GM19455 (cell line): ENCODE data around the gene DYNLT1.
"Not testable (repeated sequence)": the region's sequence is repeated elsewhere in the genome, so short reads cannot be mapped to it uniquely, and the experiment has no call there.

Source experiments
- ATAC-seq: cut with Tn5 transposase; IDR thresholded peaks from one replicate; pipeline ENCODE4 v1.9.1; 2021; ENCODE audit not compliant: unreplicated experiment

The DYNLT1 gene

DNA sequence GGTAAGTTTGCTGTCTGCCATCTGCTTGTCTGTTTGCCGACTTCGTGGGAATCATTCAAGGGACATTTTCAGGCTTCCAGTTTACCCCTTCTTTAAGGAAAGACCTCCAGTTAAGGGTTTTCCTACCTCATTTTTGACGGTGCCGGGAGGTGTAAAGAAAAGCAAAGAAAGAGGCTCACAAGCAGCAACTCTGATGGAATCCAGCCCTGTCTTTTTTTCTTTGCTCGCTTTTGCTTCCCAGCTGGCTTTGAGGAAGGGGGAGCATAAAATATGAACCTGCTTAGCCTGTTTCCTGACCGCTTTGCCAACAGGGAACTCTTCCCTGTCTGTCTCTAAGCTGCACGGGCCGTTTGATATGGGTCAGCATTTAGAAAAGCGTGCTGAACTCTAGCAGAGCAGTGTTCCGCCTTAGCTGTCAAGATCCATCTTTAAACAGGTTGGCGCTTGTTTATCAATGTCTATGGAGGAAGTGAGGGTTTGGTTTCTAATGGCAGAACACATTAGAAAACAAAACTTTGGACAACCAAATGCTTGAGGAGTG is 19.2 kb upstream of the DYNLT1 start:
- no peak for ATAC-seq

DNA sequence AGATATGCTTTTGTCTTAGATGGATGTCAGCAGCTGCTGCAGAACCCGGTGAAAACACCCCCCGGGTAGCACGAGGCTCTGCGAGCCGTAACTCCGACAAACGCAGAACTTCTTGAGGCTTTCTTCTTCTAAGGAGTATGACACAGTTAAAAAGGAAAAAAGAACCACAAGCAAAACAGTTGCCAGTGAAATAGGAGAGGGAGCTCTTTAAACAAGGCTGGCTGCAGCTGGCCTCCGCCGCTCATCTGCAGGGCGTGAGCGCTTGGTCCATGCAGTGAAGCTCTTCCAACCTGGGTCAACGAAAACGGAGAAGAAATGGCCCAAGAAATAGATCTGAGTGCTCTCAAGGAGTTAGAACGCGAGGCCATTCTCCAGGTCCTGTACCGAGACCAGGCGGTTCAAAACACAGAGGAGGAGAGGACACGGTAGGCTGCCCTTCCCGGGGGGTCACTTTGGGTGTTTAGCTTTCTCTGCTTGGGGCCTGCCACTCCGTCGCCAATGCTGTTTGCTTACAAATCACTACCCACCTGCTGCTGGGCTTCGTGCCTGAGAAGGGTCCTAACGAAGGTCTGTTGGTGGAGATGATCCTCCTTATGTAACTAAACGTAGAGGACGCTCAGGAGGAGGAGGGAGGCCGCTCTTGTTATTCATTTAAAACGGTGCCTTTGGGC is 18.5 kb upstream of the DYNLT1 start:
- no peak for ATAC-seq

DNA sequence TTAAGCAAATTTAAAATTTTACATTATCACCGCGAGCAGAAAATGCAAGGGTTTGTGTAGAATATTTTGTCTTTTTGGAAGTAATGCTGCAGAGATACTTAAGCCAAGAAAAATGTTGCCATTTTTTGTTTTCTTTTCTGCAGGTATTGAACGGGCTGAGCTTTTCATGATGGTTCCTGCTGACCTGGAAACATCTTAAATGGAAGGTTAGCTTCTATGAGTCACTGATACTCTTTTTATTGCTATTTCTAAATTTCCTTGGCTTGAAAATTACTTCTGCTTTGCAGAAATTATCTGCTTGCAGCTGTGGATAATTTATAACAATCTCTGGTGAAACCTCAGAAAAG is 18.0 kb upstream of the DYNLT1 start:
- no peak for ATAC-seq

DNA sequence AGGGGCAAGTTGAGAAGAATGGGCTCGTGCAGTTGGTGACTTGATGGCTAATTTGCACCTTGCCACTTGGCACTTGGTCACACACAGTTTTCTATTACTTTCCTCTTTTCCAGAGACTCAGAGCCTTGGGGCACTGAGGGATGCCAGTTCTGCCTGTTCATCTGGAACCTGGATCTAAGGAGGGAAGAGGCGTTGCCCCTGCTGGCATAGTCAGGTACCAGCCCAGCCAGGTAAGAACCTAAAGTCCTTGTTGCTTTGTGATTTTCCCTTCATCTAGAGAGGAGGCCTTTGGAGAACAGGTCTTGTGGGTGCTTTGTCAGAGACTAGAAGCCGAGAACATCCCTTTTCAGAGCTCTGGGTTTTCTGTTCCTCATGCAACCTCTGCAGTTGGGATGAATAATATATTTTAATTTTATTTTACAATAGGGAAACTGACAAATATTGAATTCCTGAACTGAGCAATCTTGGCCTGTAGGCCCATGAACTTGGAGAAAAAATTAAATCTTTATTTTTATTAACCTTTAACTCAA is 16.7 kb upstream of the DYNLT1 start:
- no peak for ATAC-seq

DNA sequence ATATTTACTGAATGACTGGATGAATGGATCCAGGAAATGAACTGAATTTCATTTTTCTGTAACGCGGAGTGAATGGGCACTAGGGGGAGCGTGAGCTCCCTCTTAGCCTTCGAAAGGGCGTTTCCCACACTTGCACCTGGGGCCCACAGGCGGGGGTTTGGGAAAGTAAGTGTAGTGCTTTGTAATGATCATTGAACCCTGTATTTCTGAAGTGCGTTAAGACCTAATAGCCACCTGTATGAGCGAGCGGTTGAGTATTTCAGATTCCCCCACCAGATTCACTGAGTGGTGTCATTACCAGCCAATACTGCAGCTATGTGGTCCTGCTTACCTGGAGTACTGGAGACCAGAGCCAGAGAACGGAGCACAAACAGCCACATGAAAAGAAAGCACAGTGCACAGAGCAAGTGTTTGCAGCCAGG is 15.8 kb upstream of the DYNLT1 start:
- no peak for ATAC-seq

DNA sequence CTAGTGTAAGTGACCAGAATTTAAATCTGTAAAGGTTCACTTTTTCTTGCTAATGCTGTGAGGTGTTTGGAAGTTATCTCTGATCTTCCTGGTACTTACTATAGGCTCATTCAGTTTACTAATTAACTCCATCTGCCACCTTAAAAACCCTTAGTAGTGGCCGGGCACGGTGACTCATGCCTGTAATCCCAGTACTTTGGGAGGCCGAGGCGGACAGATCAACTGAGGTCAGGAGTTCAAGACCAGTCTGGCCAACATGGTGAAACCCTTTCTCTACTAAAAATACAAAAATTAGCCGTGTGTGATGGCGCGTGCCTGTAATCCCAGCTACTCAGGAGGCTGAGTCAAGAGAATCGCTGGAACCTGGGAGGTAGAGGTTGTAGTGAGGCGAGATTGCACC is 12.4 kb upstream of the DYNLT1 start:
- ATAC-seq = not testable (repeated sequence)

DNA sequence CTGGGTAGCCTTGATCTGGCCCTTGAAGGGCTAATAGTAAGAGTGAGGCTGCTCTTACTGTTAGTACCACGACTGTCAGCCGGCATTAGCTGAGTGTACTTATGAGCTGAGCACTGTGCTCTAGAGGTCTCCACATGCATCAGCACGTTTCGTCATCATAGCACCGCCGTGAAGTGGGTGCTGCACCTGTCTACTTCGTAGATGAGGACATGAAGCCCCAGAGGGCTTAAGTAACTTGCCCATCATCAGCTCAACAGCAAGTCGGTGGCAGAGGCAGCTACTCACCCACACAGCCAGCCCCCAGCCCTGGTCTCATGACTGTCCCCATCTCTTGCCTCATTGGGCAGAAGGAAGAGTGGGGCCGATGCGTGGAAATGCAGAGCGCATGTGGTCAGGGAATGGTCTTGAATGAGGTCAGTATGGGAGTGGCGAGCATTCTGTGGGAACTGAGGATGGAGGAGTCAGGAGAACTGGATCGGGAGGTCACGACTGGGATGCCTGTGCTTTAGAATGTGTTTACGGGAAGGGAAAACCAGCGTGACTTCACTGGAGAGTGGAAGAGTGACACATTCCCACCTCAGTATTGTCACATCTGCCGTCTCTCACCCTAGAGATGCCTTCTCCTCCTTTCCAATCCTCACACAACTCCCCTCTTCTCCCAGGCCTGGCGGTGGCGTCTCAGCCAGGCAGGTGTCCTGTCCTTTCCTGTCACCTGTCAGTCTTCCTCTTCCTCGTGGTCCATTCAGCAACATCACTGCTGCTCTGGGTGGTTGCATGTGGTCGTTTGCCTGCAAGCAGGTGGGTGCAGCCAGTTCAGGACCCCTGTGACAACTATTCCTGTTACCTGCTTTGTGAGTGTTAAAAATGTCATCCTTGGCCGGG is 11.3 kb upstream of the DYNLT1 start:
- ATAC-seq = no peak

DNA sequence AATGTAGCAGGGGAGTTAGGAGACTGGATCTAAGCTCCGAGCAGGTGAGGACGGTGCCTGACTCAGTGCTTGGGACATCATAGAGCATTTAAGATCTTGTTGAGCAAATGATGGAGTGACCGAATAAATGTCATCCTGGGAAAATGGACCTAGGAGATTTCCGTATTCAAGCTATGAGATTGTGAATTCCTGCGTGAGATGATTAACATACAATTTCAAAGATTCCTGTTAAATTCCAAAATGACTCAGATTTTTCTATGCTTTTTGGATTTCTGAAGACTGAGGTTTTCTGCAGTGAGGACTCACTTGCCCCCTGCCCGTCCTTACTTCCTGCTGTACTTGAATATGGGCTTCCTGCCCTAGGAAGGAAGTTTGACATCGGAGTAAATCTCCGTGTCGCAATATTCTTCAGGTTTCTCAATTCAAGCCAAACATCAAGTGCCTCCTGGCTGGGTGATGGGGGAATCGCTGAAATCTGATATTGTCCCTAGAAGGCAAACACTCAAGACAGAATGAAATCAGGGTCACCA is 10.5 kb upstream of the DYNLT1 start:
- ATAC-seq = no peak

DNA sequence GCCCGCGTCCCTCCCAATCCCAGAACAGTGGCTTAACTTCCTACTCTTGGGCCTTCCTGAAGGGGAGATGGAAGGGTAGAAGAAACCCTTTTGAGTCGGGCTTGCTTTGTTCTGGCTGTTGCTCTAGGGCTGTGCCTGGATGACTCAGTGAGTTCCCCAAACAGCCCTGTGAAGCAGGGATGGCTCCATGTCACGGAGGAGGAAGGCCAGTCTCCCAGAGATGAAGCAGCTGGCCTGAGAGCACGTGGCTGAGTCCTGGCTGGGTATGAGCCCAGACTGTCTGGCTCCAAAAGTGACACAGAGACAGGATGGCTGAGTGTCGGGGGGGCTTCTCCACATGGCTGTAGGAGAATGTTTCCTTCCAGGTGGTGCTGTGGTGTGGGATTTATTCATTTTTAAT is 10.0 kb upstream of the DYNLT1 start:
- ATAC-seq = no peak

DNA sequence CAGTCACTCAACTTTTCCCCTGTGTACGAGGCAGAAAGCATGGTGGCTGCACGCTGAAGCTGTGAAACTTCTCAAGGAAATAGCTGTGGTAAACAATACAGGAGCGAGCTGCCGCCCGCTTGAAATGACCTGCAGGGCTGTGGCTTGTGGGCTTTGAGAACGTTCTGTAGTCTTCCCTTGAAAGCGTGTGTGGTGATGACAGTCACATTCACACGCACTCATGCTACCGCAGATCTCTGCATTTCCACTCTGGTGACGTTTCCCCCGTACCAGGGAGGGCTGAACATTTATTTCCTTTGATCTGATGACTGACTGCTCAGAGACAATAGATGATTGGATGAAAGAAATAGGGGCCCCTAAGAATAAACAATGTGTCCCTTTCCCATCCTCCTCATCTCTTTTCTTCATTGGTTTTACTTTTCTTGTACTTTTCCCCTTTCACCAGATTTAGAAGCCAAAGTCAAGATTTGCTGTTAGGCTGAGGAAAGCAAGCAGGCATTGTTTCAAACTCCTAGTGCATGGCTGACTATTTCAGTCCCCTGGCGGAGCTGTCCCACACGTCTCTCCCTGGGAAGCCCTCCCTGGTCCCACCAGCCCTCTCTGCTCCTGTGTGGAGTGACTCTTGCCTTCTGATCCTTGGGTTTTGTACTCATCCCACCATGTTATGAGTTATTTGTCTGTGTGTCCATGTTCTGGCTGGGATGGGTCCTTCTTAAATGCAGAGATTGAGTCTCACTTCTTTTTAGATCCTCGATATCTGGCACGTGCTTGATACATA is 9.2 kb upstream of the DYNLT1 start:
- no peak for ATAC-seq

DNA sequence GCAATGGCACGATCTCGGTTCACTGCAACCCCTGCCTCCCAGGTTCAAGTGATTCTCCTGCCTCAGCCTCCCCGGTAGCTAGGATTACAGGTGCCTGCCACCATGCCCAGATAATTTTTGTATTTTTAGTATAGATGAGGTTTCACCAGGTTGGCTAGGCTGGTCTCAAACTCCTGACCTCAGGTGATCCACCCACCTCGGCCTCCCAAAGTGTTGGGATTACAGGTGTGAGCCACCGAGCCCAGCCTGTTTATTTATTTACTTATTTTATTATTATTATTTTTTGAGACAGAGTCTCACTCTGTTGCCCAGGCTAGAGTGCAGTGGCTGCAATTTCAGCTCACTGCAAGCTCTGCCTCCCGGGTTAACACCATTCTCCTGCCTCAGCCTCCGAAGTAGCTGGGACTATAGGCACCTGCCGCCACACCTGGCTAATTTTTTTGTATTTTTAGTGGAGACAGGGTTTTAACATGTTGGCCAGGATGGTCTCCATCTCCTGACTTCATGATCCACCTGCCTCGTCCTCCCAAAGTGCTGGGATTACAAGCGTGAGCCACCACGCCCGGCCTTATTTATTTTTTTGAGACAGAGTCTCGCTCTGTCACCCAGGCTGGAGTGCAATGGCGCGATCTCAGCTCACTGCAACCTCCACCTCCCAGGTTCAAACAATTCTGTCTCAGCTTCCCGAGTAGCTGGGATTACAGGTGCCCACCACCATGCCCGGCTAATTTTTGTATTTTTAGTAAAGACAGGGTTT is 7.6 kb upstream of the DYNLT1 start:
- not testable (repeated sequence) for ATAC-seq

DNA sequence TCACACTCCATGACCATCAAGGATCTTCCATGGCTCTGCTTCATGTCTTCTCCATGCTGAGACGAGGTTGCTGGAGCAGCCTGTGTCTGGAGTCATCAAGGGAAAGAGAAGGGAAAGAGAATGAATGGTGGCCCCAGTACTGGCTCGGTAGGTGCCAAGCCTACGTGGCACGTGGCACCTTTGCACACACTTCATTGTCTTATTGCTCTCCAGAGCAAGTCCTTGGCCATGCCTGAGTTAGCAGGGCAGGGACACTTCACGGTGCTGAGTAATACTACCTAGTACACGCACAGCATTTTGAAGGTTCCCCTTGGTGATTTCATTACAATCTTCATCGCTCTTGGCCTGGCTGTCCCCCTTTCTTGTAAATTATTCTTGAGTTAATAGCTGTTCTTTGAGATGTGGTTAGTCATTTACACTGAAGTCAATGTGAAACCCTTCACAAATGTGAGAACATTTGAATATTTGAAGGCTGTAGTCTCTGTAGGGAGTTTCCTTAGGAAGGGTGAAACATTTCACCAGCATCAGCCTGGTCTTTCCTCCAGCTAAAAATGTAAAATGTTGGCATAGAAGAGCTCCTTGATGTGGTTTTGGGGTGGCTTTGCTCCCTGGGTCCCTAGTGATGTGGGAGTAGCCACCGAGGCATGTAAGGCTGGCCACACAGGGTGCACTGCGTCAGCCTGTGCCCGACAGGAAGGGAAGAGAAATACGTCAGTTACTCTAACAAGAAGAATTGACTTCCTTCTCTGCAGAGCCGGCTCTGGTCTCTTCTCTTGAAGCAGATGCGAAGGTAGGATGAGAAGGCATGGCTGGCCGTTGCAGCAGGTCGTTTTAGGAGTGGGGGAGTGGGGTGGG is 5.0 kb upstream of the DYNLT1 start, which contains the start of gene SYTL3:
SYTL3 (plus strand) TSS at position 766 of the 855 bp plus-strand sequence. CDS start 13,215 bp downstream, outside the sequence.
- ATAC-seq = peak; percentile 51

DNA sequence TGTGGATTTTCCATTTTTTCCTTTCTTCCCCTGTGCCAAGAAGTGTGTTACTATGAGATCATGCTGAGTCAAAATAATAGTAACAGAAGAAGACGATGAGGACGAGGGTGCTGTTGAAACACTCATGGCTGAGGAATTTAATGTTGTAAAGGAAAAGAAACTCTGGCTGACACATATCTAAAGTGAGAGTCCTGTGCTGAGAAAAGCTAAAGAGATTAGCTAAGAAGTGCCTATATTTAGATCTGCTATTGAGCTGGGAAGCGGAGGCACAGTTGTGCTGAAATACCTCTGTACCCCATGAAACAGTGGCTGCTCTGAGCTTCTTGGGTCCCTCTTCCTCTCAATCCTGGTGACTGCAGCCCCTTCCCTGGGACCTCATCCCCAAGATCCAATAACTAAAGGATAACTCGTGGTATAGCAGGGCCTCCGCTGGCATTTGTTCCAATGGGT is 4.2 kb upstream of the DYNLT1 start:
- ATAC-seq = peak; percentile 26

DNA sequence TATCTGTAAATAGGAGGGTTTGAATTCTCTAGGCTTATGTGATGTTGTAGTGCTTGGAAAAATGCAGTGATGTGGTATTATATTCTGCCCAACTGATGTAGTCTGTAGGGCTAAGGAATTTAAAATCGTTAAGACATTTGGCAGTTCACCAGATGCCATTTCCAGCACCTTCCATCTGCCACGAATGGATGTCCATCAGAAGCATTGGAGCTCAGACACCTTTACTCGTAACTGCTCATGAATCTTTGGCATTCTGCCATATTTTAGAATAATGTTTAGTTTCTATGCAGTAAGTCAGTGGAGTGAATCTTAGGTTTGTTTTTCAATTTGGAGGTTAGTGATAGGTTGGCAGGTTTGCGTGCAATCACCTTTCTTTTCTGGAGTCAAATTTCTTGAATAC is 3.0 kb upstream of the DYNLT1 start:
- ATAC-seq = no peak

DNA sequence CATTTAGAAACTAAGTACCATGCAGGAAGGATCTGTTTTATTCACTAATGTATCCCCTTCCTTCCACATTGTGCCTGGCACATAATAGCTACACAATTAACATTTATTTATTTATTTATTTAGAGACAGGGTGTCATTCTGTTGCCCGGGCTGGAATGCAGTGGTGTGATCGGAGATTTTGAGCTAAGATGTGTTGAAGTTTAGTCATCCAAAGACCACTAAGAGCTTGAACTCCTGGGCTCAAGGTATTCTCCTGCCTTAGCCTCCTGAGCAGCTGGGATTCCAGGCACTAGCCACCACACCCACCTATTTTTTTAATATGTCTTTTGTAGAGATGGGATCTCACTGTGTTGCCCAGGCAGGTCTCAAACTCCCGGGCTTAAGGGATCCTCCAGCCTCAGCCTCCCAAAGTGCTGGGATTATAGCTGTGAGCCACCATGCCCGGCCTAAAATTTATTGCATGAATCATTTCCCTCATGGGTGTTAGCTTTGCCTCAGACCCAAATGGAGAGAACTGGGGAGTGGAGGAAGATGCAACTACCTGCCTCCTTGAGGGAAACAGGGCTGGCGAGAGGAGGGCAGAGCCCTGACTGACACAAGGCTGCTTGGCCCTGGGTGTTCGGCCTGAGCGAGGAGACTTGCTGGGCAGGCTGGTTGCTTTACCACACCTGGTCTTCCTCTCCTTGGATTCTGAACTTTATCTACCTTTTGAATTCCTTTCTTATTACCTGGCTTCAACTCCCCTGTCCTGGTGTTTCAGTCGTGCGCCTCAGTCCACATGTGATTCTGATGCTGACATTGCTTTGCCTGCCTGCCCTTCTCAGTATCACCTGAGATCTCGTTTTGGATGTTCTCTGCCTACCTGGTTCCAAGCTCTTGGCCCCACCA is 1.7 kb upstream of the DYNLT1 start:
- ATAC-seq = no peak

DNA sequence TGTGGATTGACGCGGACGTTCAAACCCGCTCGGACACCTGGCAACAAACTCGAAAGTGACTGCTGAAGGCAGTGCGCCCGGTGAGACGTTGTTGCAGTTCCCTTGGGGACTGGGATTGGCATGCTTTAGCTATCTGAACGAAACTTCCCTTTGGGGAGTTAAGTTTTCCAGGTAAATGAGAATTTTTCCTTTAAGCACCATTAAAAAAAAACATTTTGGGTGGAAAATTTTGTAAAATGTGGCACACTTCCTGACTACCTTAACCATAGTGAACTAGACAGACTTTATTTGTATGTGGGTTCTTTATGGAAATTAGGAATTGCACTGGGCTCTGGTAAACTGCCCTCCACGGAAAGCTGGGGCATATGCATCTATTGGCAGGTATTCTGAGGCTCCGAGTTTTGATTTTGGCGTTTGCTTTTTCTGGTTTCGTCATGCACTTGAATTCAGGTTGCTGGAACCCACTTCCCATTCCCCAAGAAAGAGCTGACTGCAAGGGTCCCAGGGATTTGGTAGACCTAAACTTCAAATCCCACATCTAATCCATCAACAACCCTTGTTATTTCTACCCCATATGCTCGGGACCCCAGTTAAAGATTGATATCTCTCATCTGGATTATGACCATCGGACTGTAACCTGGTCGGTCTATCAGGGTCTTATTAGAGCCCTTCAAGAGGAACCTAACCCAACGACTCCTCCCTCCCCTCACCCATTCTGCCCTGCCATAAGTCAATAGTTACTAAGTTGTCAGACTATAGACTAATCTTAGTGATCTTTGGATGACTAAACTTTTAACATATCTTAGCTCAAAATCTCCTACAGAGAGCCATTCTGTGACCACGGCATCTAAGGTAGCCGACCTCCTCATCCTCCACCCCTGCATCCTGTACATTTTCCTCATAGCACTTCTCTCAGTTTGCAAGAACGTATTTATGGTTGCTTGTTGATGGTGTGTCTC is 800 bp upstream of the DYNLT1 start:
- ATAC-seq = no peak

DNA sequence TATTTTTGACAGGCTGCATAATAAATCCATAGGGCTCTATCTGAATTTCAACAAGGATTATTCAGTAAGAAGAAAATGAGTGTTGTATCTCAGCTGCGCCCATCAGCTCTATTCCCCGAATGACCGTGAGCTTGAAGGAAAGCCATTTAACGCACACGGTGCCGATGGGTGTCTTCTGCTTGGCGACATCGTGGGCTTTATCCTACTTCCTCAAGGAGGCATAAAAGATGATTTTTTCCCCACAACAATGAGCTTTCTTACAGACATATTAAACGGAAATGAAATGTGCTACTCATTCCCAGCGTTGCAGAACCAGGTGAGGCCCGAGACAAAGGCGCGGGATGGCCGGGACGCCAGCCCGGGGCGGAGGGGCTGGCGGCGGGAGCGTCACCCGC is 710 bp downstream of the DYNLT1 start:
- ATAC-seq = peak; percentile 0
